GM21360 (cell line): ENCODE results near the gene ATP5MK.
"Not testable (repeated sequence)": the region's sequence is repeated elsewhere in the genome, so short reads cannot be mapped to it uniquely, and the experiment has no call there.

Experiments
- ATAC-seq: cut with Tn5 transposase; IDR thresholded peaks from one replicate; pipeline ENCODE4 v1.9.1; 2021; ENCODE audit warnings: mild to moderate bottlenecking, moderate library complexity; ENCODE audit not compliant: unreplicated experiment

ATP5MK gene, protein sequence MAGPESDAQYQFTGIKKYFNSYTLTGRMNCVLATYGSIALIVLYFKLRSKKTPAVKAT

DNA sequence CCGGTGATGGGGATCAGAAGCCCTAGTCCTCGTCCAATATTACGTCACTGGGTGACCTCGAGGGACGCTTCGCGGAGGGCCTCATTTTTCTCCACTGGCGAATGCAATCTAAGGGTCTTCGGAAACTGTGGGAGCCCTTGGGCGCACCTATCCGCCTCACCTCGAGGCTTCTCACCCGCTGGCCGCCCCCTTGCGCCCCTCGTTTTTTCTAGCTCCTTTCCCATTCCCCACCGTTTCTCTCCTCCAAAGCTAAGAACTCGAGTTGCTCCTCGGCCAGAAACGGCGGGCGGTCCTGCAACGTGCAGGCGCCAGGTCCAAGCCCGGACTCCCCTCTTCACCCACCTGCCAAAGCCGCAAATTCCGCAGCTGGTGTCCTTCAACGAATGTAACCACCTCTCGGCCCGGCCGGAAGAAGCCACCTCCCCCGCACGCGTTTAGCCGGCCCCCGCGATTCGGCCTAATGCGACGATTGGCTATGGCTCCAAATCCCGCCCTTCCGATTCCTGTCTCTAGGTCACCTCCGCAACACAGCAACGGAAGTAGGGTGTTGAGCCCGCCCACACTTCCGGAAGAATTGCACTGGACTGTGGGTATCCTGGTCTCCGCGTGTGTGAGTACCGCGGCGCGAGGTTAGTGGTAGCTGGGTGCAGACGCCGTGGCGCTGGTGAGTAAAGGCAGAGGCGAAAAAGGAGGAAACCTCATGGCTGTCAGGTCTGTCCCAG, at the start of gene ATP5MK, which contains the start of gene PDCD11:
TSS of gene ATP5MK (minus strand) at position 409 of the 722 bp plus-strand sequence. CDS start 4,018 bp downstream, outside the sequence.
TSS of gene PDCD11 (plus strand) at position 560 of the 722 bp plus-strand sequence. CDS start 1,801 bp downstream, outside the sequence.
- ATAC-seq: peak; percentile 97

DNA sequence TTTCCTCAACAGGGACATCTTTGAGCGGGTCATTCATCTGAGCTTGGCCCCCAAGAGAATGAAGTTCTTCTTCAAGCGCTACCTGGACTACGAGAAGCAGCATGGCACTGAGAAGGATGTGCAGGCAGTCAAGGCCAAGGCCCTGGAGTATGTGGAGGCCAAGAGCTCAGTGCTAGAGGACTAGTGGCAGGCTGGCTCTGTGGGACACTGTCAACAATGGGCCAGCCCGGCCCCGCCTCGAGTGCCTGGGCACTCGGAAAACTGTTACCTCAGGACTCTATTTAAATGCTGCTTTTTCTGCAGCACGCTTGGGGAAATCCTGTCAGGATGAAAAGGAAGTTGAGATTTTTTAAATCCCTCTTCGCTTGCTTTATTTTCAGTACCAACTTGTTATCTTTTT, 49.1 kb upstream of the ATP5MK start:
- no peak for ATAC-seq

GRCh38 chr10:103444478-103444877, 48.2 kb upstream of the ATP5MK start:
- no peak for ATAC-seq

DNA sequence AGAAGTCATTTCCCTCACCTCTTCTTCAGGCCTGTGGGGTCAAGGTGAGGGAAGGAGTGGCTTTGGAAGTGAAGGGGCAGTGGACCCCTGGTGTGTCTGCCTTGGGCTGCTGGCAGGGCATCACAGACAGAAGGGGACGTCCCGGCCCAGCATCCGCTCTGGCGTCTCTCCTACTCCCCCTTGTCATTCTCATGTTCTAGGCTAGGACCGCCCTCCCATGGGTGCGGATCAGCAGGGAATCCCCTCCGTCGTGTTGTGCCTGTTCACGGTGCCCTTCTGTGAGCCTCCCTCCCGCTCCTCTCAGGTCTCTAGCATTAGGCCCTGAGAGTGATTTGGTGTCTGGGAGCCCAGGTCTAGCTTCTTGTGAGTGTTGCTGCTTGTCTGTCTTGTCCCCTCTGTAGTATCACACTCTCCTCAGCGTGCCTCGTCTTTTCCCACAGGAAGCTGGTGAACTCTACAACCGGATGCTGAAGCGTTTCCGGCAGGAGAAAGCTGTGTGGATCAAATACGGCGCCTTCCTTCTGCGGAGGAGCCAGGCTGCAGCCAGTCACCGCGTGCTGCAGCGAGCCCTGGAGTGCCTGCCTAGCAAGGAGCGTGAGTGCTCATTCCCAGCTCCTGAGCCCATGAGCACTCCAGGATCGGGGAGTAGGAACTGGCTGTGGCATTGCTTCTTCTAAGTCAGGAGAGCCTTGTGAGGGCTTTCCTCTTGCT, 47.4 kb upstream of the ATP5MK start:
- no peak for ATAC-seq

- ATAC-seq: no peak
Measured at GRCh38 chr10:103442031-103442461, 45.8 kb upstream of the ATP5MK start.

GRCh38 chr10:103441611-103442010, 45.3 kb upstream of the ATP5MK start:
- ATAC-seq: no peak

GRCh38 chr10:103441206-103441605, 44.9 kb upstream of the ATP5MK start:
- no peak for ATAC-seq

DNA sequence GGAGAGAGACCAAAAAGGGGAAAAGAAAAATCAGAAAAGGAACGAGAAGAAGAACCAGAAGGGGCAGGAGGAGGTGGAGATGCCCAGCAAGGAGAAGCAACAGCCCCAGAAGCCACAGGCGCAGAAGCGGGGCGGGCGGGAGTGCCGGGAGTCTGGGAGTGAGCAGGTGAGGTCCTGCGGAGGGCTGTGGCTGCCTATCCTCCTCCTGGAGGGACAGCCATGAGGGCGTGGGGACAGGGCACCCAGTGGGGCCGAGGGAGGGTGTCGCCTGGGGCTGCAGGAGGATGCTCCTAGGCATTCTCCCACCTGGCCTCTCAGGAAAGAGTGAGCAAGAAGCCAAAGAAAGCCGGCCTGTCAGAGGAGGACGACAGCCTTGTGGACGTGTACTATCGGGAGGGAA, 44.1 kb upstream of the ATP5MK start:
- no peak for ATAC-seq

GRCh38 chr10:103439776-103440175, 43.5 kb upstream of the ATP5MK start:
- ATAC-seq: no peak

GRCh38 chr10:103433858-103434257, 37.6 kb upstream of the ATP5MK start:
- ATAC-seq: no peak

- ATAC-seq: no peak
Measured at GRCh38 chr10:103431902-103432301, 35.6 kb upstream of the ATP5MK start.

GRCh38 chr10:103429647-103430046, 33.4 kb upstream of the ATP5MK start:
- ATAC-seq: no peak

DNA sequence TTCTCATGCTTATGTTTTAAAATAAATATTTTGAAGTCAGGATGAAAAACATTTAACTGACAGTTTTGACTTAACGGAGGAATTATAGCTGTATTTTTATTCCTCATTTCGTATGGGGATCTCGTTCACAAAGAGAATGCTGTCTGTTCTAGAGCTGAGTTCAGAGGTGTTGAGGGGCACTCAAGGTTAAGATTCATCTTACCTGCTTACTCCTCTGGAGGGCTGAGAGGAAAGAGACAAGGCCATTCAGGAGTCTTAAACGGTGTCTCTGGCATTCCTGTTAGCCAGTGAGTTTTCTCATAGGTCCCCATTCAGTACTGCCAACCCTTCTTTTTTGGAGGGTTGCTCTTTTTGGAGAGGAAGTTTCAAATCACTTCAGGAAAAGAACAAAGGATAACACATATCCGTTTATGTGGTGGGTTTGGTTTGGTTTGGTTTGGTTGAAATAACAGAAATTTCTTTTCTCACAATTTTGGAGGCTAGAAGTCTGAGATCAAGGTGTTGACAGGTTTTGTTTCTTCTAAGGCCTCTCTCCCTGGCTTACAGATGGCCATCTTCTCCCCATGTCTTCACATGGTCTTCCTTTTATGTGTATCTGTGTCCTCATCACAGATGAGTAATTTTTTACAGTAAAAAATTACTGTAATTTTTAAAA, 32.8 kb upstream of the ATP5MK start:
- no peak for ATAC-seq

- no peak for ATAC-seq
Measured at GRCh38 chr10:103427866-103428265, 31.6 kb upstream of the ATP5MK start.

GRCh38 chr10:103423748-103424147, 27.5 kb upstream of the ATP5MK start:
- no peak for ATAC-seq

DNA sequence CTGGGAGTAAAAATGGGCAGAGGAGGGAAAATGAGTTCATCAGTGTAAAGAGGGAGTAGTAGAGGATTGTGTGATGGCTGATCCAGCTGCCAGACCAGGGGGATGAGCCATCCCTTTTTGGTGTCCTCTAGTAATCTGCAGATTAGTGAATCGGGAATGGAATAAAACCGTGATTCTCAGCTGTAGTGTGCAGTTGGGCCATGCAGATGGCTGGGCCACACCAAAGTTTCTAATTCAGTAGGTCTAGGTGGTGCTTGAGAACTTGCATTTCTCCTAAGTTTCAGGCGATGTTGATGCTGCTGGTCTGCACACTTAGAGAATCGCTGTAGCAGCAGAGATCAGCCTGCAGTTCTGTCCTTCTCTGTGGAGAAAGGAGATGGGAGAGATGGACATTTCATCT, 22.8 kb upstream of the ATP5MK start:
- ATAC-seq: no peak

- ATAC-seq: no peak
Measured at GRCh38 chr10:103417601-103418000, 21.3 kb upstream of the ATP5MK start.

GRCh38 chr10:103417148-103417469, 20.8 kb upstream of the ATP5MK start:
- not testable (repeated sequence) for ATAC-seq

DNA sequence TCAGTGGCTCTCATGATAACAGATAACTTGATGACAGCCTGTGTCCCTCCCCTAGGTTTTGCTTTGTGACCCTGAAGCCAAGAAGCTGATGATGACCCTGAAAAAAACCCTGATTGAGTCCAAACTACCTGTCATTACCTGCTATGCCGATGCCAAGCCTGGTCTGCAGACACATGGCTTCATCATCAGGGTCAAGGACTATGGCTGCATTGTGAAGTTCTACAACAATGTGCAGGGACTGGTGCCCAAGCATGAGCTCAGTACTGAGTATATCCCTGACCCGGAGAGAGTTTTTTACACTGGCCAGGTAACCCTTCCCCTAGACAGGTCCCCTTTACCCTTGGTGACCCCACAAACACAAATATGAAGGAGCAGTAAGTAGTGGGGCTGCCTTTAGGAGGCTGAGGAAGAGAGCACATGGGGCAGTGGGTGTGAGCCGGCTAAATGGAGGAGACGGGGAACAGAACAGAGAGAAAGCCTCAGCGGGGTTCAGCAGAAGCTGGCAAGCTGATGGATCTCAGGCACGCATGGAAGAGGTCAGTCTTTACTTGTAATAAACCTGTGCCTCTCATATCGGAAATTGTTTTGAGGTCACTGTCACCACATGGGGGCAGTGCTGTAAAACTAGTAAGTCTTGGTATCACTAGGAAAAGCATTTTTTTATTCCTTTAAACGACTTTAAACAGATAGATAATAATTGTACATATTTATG, 20.3 kb upstream of the ATP5MK start:
- ATAC-seq: no peak

DNA sequence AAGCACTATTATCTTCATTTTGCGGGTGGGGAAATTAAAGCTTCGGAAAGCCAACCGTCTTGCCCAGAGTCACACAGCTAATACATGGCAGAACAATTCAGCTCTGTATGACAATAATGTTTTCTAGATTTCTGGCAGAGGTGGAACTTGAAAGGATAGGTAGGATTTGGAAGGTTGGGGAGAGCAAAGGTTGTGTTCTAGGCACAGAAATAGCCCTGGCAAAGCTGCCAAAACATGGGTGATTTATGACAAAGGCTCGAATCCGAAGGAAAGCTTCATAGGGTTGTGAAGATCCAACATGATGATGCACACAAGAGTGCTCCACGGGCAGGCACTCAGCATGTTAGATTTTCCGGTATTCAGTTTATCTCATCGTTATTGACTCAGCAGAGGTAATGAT, 19.3 kb upstream of the ATP5MK start:
- ATAC-seq: no peak

GRCh38 chr10:103413564-103413963, 17.3 kb upstream of the ATP5MK start:
- no peak for ATAC-seq
